HepG2 (cell line): ENCODE data around the gene RMI1. TPM values are rescaled to one million over a fixed set of nuclear protein-coding genes. Genes with fewer than 3 reads are reported as not detected.
A peak's percentile ranks its signal among the peaks of the same experiment; 100 is the strongest.

ENCODE experiments used
- BCL3 ChIP-seq: sonication (generic); formaldehyde crosslinking; IDR thresholded peaks from 2 replicates; pipeline ENCODE4 v1.5.1; 2020; ENCODE audit warnings: mild to moderate bottlenecking, missing genetic modification reagents, moderate library complexity
- GMEB1 ChIP-seq: sonication (generic); formaldehyde crosslinking; IDR thresholded peaks from 2 replicates; pipeline ENCODE4 v1.5.1; 2020; ENCODE audit warnings: missing genetic modification reagents, mild to moderate bottlenecking, borderline replicate concordance
- HOXA3 ChIP-seq: sonication (generic); formaldehyde crosslinking; IDR thresholded peaks from 2 replicates; pipeline ENCODE4 v1.5.0; 2020; ENCODE audit warnings: missing genetic modification reagents
- JARID2 ChIP-seq: sonication (generic); formaldehyde crosslinking; IDR thresholded peaks from 2 replicates; pipeline ENCODE4 v1.8.1; 2023; ENCODE audit warnings: missing genetic modification reagents, inconsistent platforms; ENCODE audit not compliant: insufficient replicate concordance
- KDM5A ChIP-seq: fragments of 200-600 bp; sonication (generic); IDR thresholded peaks from 2 replicates; pipeline ENCODE4 v1.7.0; 2018; ENCODE audit warnings: antibody characterized with exemption, mild to moderate bottlenecking, low read length, borderline replicate concordance
- NFYC ChIP-seq: IDR thresholded peaks from 2 replicates; pipeline ENCODE4 v1.6.1; 2016; ENCODE audit warnings: missing genetic modification reagents, missing compliant biosample characterization
- POLR2A ChIP-seq, 2 experiments: IDR thresholded peaks; 2 replicates each; pipeline ENCODE4 v1.6.1; 2011; ENCODE audit warnings: low read depth in 2 of 2, low read length in 2 of 2, mild to moderate bottlenecking in 1 of 2, moderate library complexity in 1 of 2; ENCODE audit not compliant: insufficient read depth in 1 of 2
- POLR2G ChIP-seq: fragments of 200-400 bp; formaldehyde crosslinking; IDR thresholded peaks from 2 replicates; pipeline ENCODE4 v1.6.1; 2018; ENCODE audit warnings: mild to moderate bottlenecking, low read depth, low read length, moderate library complexity
- SRSF1 ChIP-seq: fragments of 200-400 bp; formaldehyde crosslinking; optimal IDR thresholded peaks from 2 replicates; pipeline ENCODE3; 2017; ENCODE audit warnings: mild to moderate bottlenecking, low read depth, low read length, moderate library complexity
- TARDBP ChIP-seq: sonication (generic); formaldehyde crosslinking; IDR thresholded peaks from 2 replicates; pipeline ENCODE4 v1.8.0; 2022; ENCODE audit warnings: mild to moderate bottlenecking, missing genetic modification reagents
- ZFP90 ChIP-seq: sonication (generic); formaldehyde crosslinking; IDR thresholded peaks from 2 replicates; pipeline ENCODE4 v1.8.0; 2022; ENCODE audit warnings: missing genetic modification reagents, mild to moderate bottlenecking, inconsistent platforms, borderline replicate concordance
- ZFX ChIP-seq: sonication (generic); formaldehyde crosslinking; IDR thresholded peaks from 2 replicates; pipeline ENCODE4 v1.4.0; 2020; ENCODE audit warnings: mild to moderate bottlenecking, low read depth, missing genetic modification reagents, moderate library complexity
- ZGPAT ChIP-seq: IDR thresholded peaks from 2 replicates; pipeline ENCODE4 v1.6.1; 2016; ENCODE audit warnings: mild to moderate bottlenecking
- ZNF17 ChIP-seq: sonication (generic); formaldehyde crosslinking; IDR thresholded peaks from 2 replicates; pipeline ENCODE4 v1.5.0; 2020; ENCODE audit warnings: mild to moderate bottlenecking, missing genetic modification reagents
- ZNF446 ChIP-seq: sonication (generic); formaldehyde crosslinking; IDR thresholded peaks from 2 replicates; pipeline ENCODE4 v1.5.0; 2020; ENCODE audit warnings: mild to moderate bottlenecking, missing genetic modification reagents
- ZNF512B ChIP-seq: sonication (generic); formaldehyde crosslinking; IDR thresholded peaks from 2 replicates; pipeline ENCODE4 v1.5.1; 2020; ENCODE audit warnings: missing genetic modification reagents, mild to moderate bottlenecking, borderline replicate concordance
- ZNF513 ChIP-seq: sonication (generic); formaldehyde crosslinking; conservative IDR thresholded peaks from 2 replicates; pipeline ENCODE4 v1.5.0; 2020; ENCODE audit warnings: missing genetic modification reagents
- ZNF576 ChIP-seq: sonication (generic); formaldehyde crosslinking; IDR thresholded peaks from 2 replicates; pipeline ENCODE4 v1.4.0; 2020; ENCODE audit warnings: mild to moderate bottlenecking, missing genetic modification reagents
- ZNF580 ChIP-seq: IDR thresholded peaks from 2 replicates; pipeline ENCODE4 v1.6.1; 2016; ENCODE audit warnings: low read depth, borderline replicate concordance
- polyA plus RNA-seq, 8 experiments: library from polyadenylated mRNA; depleted of rRNA in 3 of 8; stranded (reverse) in 7 of 8; unstranded in 1 of 8; fragments of >200 nt; fragmentation: Illumina TruSeq in 4 of 8; extraction: Trizol in 4 of 8; gene quantifications; 2 replicates each; pipeline versions ENCODE4 v1.2.1 to v1.2.3, GENCODE V29; 2011 to 2016; ENCODE audit warnings: low read depth in 4 of 8, missing spikeins in 1 of 8, mixed read lengths in 1 of 8; ENCODE audit not compliant: insufficient read depth in 1 of 8
- total RNA-seq, 5 experiments: library from RNA; depleted of rRNA; stranded (reverse); fragments of >200 nt; fragmentation: Illumina TruSeq; extraction: Trizol; gene quantifications; 2 replicates each; pipeline ENCODE4 v1.2.3, GENCODE V29; 2016; ENCODE audit warnings: low read depth in 1 of 5

Gene RMI1
- total and polyA plus RNA-seq, 2 of the 13 experiments (the other 11 are each of a cell fraction or from before 2014, with no cell fraction given): 0.54 to 3.7 TPM

- TF ChIP-seq ZFP90 (CRISPR knock-in tag) (no peak), GMEB1 (CRISPR knock-in tag) (peak; percentile 15; the same call in 1 of the 2 replicates), SRSF1 (no peak), NFYC (CRISPR knock-in tag) (no peak; the same call in 1 of the 2 replicates), ZNF17 (no peak), JARID2 (CRISPR knock-in tag) (no peak), ZNF576 (no peak), POLR2A (IDR thresholded peaks at IDR 0.05; ENCODE audit: insufficient read depth in 1 of 2, low read depth in 2 of 2, low read length in 2 of 2) (peak in 1 of 2 experiments; percentile 30; a peak in 1 of 4 replicates), ZFX (CRISPR knock-in tag) (peak; percentile 23; the same call in 1 of the 2 replicates), ZNF513 (no peak), ZNF512B (CRISPR knock-in tag) (no peak), ZNF446 (no peak), HOXA3 (CRISPR knock-in tag) (peak; percentile 49; the same call in 1 of the 2 replicates), POLR2G (no peak), ZGPAT (CRISPR knock-in tag) (peak; percentile 71; the same call in 1 of the 2 replicates), TARDBP (peak; percentile 58; the same call in 1 of the 2 replicates), ZNF580 (peak; percentile 67; the same call in 1 of the 2 replicates), KDM5A (no peak), BCL3 (CRISPR knock-in tag) (0 out of 2 replicates have a peak, but pooled peaks have one; percentile 64)
Measured at GRCh38 chr9:83986765-83987401, 6.3 kb downstream of the RMI1 start (continued).
